Measurements from ENCODE around the gene SMYD3. TPM values are rescaled to one million over a fixed set of nuclear protein-coding genes. Genes with fewer than 3 reads are reported as not detected.
A peak's percentile ranks its signal among the peaks of the same experiment; 100 is the strongest.

SMYD3 gene
- total RNA-seq, 1 donor from 2014 or later: 29.3 TPM

GRCh38 chr1:246258250-246258649, 248.8 kb downstream of the SMYD3 start:
- H3K4me3 Mint-ChIP-seq (ENCODE audit: unreplicated experiment): no peak overlapping the region
- H3K9me3 Mint-ChIP-seq (ENCODE audit: low read depth): peaks cover 27% of the 10 kb centered on the region
- peaks cover 7% of the 10 kb centered on the region for H3K4me1 Mint-ChIP-seq (ENCODE audit: low read depth)
- no peak for DNase-seq (ENCODE audit: low spot score)
- TF ChIP-seq CTCF (IDR thresholded peaks at IDR 0.05): no peak
- H3K27me3 Mint-ChIP-seq (ENCODE audit: low read depth): no peaks in the 10 kb centered on the region
- H3K27ac Mint-ChIP-seq (ENCODE audit: unreplicated experiment): no peak overlapping the region
- H3K36me3 Mint-ChIP-seq (ENCODE audit: low read depth): peaks cover 7% of the 10 kb centered on the region

- H3K4me3 Mint-ChIP-seq (ENCODE audit: unreplicated experiment): no peak overlapping the region
- peaks cover 7% of the 10 kb centered on the region for H3K36me3 Mint-ChIP-seq (ENCODE audit: low read depth)
- H3K9me3 Mint-ChIP-seq (ENCODE audit: low read depth): peaks cover 27% of the 10 kb centered on the region
- no peak for TF ChIP-seq CTCF (IDR thresholded peaks at IDR 0.05)
- no peaks in the 10 kb centered on the region for H3K4me1 Mint-ChIP-seq (ENCODE audit: low read depth)
- no peaks in the 10 kb centered on the region for H3K27me3 Mint-ChIP-seq (ENCODE audit: low read depth)
- no peak for DNase-seq (ENCODE audit: low spot score)
- no peak overlapping the region for H3K27ac Mint-ChIP-seq (ENCODE audit: unreplicated experiment)
These were observed 251.3 kb downstream of the SMYD3 start for GRCh38 chr1:246255773-246256172.

GRCh38 chr1:246254854-246255253, 252.2 kb downstream of the SMYD3 start:
- H3K36me3 Mint-ChIP-seq (ENCODE audit: low read depth): peaks cover 7% of the 10 kb centered on the region
- no peak overlapping the region for H3K4me3 Mint-ChIP-seq (ENCODE audit: unreplicated experiment)
- peaks cover 27% of the 10 kb centered on the region for H3K9me3 Mint-ChIP-seq (ENCODE audit: low read depth)
- H3K27me3 Mint-ChIP-seq (ENCODE audit: low read depth): no peaks in the 10 kb centered on the region
- H3K4me1 Mint-ChIP-seq (ENCODE audit: low read depth): no peaks in the 10 kb centered on the region
- no peak for DNase-seq (ENCODE audit: low spot score)
- H3K27ac Mint-ChIP-seq (ENCODE audit: unreplicated experiment): no peak overlapping the region
- no peak for TF ChIP-seq CTCF (IDR thresholded peaks at IDR 0.05)

GRCh38 chr1:246246430-246246829, 260.6 kb downstream of the SMYD3 start:
- H3K4me3 Mint-ChIP-seq (ENCODE audit: unreplicated experiment): no peak overlapping the region
- H3K27ac Mint-ChIP-seq (ENCODE audit: unreplicated experiment): peak overlapping the region; percentile 43
- DNase-seq (ENCODE audit: low spot score): no peak
- peak; percentile 74 for TF ChIP-seq CTCF (IDR thresholded peaks at IDR 0.05)
- H3K9me3 Mint-ChIP-seq (ENCODE audit: low read depth): no peaks in the 10 kb centered on the region
- H3K4me1 Mint-ChIP-seq (ENCODE audit: low read depth): peaks cover 17% of the 10 kb centered on the region
- H3K36me3 Mint-ChIP-seq (ENCODE audit: low read depth): no peaks in the 10 kb centered on the region
- no peaks in the 10 kb centered on the region for H3K27me3 Mint-ChIP-seq (ENCODE audit: low read depth)

GRCh38 chr1:246245541-246245940, 261.5 kb downstream of the SMYD3 start:
- Mint-ChIP-seq H3K9me3 (ENCODE audit: low read depth) (no peaks in the 10 kb centered on the region), H3K27me3 (ENCODE audit: low read depth) (no peaks in the 10 kb centered on the region), H3K4me3 (ENCODE audit: unreplicated experiment) (no peak overlapping the region), H3K4me1 (ENCODE audit: low read depth) (peaks cover 17% of the 10 kb centered on the region), H3K27ac (ENCODE audit: unreplicated experiment) (peak overlapping the region; percentile 54), H3K36me3 (ENCODE audit: low read depth) (no peaks in the 10 kb centered on the region)
- no peak for TF ChIP-seq CTCF (IDR thresholded peaks at IDR 0.05)
- no peak for DNase-seq (ENCODE audit: low spot score)
